LNCAP (cell line): ENCODE data around the gene DNMBP.

Source experiments
- TF ChIP-seq, protein P1 (sequence below): fragments of 450-650 bp; IDR thresholded peaks from 2 replicates; pipeline ENCODE4 v1.5.1; 2017; ENCODE audit warnings: mild to moderate bottlenecking

The DNMBP gene

DNA sequence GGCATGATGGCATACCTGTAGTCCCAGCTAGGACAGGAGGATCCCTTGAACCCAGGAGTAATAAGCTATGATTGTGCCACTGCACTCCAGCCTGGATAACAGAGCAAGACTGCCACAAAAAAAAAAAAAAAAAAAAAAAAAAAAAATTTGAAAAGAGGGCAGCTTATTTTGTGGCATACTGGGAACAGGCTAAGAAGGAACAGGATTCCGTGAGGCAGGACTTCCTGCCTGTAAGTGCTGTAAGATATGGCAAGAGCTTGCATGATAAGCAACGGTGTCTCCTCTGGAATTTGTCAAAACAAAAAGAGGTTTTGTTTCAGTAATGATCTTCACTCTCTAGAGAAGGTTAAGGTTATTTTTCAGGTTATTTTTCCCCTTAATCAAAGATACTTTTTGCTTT, 126.2 kb downstream of the DNMBP start:
- TF ChIP-seq, protein P1, sequence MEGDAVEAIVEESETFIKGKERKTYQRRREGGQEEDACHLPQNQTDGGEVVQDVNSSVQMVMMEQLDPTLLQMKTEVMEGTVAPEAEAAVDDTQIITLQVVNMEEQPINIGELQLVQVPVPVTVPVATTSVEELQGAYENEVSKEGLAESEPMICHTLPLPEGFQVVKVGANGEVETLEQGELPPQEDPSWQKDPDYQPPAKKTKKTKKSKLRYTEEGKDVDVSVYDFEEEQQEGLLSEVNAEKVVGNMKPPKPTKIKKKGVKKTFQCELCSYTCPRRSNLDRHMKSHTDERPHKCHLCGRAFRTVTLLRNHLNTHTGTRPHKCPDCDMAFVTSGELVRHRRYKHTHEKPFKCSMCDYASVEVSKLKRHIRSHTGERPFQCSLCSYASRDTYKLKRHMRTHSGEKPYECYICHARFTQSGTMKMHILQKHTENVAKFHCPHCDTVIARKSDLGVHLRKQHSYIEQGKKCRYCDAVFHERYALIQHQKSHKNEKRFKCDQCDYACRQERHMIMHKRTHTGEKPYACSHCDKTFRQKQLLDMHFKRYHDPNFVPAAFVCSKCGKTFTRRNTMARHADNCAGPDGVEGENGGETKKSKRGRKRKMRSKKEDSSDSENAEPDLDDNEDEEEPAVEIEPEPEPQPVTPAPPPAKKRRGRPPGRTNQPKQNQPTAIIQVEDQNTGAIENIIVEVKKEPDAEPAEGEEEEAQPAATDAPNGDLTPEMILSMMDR: no peak

DNA sequence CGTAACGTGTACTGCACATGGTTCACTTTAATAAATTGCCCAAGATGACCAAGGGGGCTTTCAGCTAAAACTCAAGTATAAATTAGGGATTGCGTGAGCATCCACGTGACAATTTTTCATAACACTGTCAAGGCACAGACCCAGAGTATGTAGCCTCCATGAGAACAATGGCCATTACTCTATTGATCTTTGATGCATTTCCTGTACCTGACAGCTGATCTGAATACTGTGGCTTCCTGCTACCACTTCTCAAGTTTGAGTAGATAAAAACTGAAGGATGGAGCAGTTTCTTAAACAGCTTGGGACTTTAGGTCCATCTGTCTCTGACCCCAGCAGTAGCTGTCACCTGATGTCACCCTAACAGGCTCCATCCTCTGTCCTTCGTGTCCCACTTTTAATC, 128.4 kb downstream of the DNMBP start:
- TF ChIP-seq, protein P1: no peak

DNA sequence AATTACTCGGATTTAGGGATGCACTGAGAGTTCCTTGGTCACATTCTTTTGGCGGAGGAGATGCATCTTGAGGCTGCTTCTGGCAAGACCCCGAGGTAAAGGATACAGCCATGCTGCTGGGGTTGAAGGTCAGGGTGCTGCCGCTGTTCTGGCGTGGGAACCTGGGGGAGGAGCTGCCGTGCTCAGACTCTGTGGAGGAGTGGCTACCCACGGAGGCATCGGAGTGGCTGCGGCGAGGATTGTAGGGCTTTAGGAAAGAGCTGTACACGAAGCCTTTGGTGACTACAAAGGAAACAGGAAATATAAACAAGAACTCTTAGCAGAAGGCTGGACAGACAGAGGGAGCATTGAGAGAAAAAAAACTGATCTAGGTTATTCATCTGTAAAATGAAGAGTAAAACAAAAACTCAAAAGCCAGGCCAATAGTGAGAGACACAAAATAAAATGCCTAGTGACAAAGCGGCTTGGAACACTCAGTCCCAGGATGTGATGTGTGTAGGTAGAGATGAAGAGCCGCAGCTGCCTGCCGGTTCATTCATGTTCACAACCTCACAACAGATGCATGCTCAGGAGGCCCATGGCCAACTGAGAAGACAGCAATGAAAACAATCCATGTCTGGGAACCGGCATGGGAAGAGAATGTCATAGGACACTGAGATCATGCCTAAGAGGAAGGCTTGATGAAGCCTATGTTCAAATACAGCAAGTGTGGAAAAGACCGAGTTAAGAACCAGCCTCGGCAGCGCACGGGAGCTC, 129.5 kb downstream of the DNMBP start:
- TF ChIP-seq, protein P1: no peak

DNA sequence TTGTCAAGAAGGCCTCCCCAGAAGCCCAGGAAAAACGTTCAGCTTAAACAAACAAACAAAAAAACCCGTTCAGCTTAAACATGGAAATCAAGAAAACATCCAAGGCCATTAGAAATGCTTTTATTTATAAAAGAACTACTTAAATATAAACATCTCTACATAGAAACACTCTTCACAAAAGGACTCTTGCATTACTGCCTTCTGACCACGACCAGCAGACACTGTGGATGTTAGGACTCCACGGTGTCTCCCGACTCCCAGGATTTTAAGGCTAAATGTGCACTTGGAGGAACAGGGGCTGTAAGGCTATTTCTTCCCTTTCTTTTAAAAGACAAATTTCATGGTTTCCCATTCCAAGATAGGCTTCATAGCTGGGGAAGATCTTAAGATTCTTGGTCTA, 134.3 kb downstream of the DNMBP start:
- TF ChIP-seq, protein P1: no peak

DNA sequence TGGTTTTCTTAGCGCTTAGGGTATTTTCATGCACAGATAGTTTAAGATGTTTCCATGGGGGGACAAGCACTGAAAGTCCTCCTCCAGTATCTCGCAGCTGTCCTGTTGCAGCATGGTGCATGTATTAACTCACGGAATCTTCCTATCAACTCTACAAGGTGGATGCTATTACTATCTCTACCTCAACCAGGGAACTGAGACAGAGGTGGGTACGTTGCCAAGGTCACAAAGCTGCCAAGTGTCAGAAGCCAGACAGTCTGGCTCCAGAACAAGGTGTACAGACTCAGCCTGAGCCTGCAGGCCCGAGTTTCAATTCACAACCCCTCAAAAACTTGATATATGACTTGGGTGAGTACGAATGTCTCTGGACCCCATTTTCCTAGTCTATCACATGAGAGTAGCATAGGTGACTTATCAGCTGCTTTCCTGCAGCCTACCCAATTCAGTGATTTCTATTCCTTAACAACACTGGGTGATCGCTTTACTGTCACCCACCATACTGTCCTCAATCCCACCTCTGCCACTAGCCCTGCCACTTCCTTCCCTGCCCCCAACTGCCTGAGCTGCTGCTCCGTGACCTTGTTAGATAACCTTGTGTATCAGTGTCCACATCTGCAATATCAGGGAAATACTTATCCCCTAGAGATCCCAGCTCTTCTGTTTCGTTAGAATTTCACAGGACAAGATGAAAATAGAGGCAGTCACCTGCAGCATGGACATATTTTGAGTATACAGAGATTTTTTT, 135.2 kb downstream of the DNMBP start:
- TF ChIP-seq, protein P1: no peak

DNA sequence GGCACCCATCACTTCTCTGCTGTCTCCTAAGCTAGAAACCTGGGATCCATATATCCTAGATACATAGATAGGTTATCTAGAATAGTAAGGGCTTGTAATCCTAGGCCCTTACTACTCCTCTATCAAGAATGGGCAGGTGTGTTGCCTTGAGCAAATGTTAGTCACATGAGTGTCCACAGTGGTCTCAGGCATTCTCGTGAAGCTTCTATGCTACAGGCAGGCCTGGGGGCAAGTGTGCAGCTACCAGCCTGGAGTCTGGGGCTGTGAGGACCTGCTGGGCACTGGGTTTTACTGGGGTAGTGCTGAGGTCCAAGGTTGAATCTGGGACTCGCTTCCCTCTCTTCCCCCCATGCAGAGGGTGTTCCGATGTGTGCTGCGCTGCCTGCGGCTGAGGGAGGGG, 135.9 kb downstream of the DNMBP start:
- TF ChIP-seq, protein P1: no peak

DNA sequence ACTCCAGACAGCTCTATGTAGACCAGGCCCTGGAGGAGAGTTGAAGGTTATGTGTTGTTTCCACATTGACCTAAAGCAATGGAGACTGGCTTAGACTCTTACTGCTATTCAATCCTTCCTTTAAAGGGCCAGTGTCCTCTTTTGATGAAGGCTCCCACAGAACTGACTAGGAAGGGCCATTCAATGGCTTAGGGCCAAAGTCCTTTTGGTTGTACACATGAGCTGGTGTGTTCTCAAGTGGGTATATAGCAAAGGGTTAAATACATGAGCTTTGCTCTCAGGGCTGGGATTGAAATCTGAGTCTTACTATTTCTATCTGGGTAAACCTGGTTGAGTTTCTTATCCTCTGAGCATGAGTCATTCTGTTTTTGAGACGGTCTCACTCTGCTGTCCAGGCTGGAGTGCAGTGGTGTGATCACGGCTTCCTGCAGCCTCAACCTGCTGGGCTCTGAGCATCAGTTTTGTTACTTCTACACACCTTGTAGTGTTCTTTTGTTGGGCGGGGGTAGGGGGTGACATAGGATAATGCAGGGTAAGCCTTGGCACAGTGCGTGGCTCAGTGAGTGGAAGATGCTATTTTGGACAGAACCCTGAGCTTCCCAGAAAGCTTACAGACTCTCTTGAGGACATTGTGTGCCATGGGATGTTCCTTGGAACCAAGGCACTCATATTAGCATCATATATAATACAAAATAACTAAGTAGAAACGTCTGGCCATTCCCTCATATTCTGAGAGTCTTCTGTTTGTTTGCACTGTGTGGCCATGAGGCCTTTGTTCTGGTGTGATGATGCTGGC, 137.2 kb downstream of the DNMBP start:
- TF ChIP-seq, protein P1: no peak
